Activated CD8-positive, alpha-beta memory T cell treated with anti-CD3 and anti-CD28 coated beads, Interleukin-2, amount 50 U/mL, for 48 hours (primary cell): Measurements from ENCODE around the gene TFF1.
A peak's percentile ranks its signal among the peaks of the same experiment; 100 is the strongest.

Source experiments
- DNase-seq: peaks from one replicate; pipeline ENCODE4 v3.0.0-alpha.2; 2020

Gene TFF1

DNA sequence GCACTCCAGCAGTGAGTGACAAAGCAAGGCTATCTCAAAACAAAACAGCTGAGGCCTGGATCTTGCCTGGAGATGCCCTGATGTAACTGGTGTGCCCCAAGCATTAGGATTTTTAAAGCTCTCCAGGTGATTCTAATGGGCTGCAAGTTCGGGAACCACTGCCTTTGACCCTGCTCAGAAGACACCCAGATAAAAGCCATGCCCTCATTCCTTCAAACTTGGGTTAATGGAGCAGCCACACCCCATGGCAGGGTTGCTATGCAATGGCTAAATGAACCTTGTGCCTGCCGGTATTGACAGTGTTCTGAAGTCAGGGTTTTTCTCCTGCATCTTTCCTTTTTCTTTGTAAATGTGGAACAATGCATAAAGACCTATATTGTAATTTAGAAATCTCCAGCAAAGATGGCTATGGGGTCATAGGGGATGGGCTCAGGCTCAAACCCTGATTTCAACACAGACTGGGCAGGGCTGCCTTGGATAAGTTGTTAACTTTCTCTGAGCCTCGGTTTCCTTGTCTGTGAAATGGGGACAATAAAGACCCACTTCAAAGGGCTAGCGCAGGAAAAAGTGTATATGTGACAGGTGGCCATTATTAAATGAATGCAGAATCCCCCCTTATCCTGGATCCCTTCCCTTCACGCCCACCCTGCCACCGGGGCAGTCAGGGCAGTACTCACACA, 51.6 kb downstream of the TFF1 start:
- DNase-seq = peak; percentile 33

DNA sequence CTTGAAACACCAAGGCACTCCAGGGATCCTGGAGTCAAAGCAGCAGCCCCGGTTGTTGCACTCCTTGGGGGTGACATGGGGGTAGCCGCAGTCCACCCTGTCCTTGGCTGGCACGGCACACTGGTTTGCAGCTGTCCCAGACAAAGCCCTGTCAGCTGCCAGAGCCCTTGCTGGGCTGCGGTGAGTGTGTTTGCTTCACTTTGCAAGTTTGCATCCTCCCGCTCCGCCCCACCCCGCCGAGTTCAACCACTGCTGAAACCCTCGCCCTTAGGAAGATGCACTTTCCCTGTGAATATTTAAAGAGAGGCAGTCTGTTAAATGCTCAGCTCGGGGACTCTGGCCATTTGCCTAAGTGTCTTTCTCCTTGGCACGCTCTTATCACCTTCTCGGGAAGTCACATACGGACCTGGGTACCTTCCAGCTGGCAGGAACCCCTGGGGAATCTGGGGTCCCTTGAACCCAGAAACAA, 52.8 kb downstream of the TFF1 start:
- peak; percentile 45 for DNase-seq

DNA sequence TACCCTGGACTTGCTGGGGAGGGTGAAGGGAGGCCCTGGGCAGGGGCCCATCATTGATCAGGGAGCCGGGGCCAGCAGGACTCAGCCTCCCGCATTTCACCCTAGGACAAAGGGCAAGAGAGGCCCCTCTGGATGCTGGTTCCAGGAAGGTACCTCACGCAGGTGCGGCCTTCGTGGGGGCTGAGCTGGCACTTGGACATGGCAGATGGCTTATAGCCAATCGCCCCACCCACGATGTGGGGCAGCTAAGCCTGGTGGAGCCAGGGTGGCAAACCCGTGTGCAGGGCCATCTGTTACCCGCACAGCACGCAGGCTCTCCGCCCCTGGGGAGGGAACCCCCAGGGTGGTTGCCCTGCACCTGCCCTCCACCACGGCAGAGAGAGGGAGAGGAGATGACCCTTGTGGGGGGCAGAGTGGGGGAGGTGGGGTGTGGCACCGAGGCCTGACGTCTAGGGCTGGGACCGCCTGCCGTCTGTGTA, 53.7 kb downstream of the TFF1 start:
- peak; percentile 37 for DNase-seq
